H1 (cell line): Measurements from ENCODE around the gene DBNDD1. TPM values are rescaled to one million over a fixed set of nuclear protein-coding genes. Genes with fewer than 3 reads are reported as not detected.

Experiments
- CTCF ChIA-PET: fragments of 300-600 bp; sonication (Branson Sonifier 250); formaldehyde crosslinking; loops from one replicate; lab custom pipeline; 2021; ENCODE audit not compliant: partially characterized antibody; lab: Charles Lee
- POLR2A ChIA-PET: fragments of 300-600 bp; sonication (Branson Sonifier 250); formaldehyde crosslinking; loops from one replicate; lab custom pipeline; 2021; ENCODE audit warnings: inconsistent platforms; ENCODE audit not compliant: partially characterized antibody; lab: Charles Lee
- DNase-seq, 2 experiments: peaks; one replicate each; pipeline versions ENCODE4 v3.0.0 to v3.0.0-alpha.2; 2010 to 2022; ENCODE audit warnings: low spot score in 2 of 2, low read depth in 1 of 2, mixed read lengths in 1 of 2
- FAIRE-seq: peaks from 2 replicates; lab custom pipeline; 2011; peaks lifted over from hg19 to GRCh38; lab: Jason Lieb, UNC
- H2AFZ ChIP-seq: 2 replicates; pipeline ENCODE4 v1.8.1; 2012; ENCODE audit warnings: low read length, inconsistent platforms
- H2AK5ac ChIP-seq: 2 replicates; pipeline ENCODE4 v1.6.1; 2013; ENCODE audit warnings: low read depth, low read length
- H2BK120ac ChIP-seq: replicated peaks from 2 replicates; pipeline ENCODE3; 2013; ENCODE audit warnings: low read depth, low read length, inconsistent platforms
- H2BK12ac ChIP-seq: 2 replicates; pipeline ENCODE4 v1.6.1; 2013; ENCODE audit warnings: low read depth, low read length
- H2BK15ac ChIP-seq: 2 replicates; pipeline ENCODE4 v1.6.1; 2013; ENCODE audit warnings: low read length
- H2BK20ac ChIP-seq: 2 replicates; pipeline ENCODE4 v1.6.1; 2013; ENCODE audit warnings: low read length
- H2BK5ac ChIP-seq: 2 replicates; pipeline ENCODE4 v1.6.1; 2013; ENCODE audit warnings: low read depth, low read length
- H3K14ac ChIP-seq: 2 replicates; pipeline ENCODE4 v1.6.1; 2013; ENCODE audit warnings: inconsistent platforms; ENCODE audit not compliant: insufficient read length
- H3K18ac ChIP-seq: 2 replicates; pipeline ENCODE4 v1.6.1; 2013; ENCODE audit warnings: low read length; ENCODE audit errors: extremely low read depth
- H3K23ac ChIP-seq: 2 replicates; pipeline ENCODE4 v1.6.1; 2013; ENCODE audit warnings: inconsistent platforms; ENCODE audit not compliant: insufficient read length
- H3K23me2 ChIP-seq: 2 replicates; pipeline ENCODE4 v1.6.1; 2013; ENCODE audit warnings: low read depth, low read length
- H3K27ac ChIP-seq: 2 replicates; pipeline ENCODE4 v1.6.1; 2011; ENCODE audit warnings: low read depth, low read length, inconsistent platforms
- H3K27me3 ChIP-seq, 4 experiments: replicated peaks in 1 of 4; 1 replicate in 1 of 4; 2 replicates in 3 of 4; pipeline versions ENCODE4 v1.6.1 to v1.8.1; 2011 to 2013; ENCODE audit warnings: low read length in 3 of 4, mild to moderate bottlenecking in 3 of 4, inconsistent platforms in 2 of 4, mixed read lengths in 2 of 4, moderate library complexity in 1 of 4; ENCODE audit not compliant: control insufficient read depth in 3 of 4, insufficient read depth in 3 of 4; ENCODE audit errors: extremely low read depth in 1 of 4
- H3K36me3 ChIP-seq, 4 experiments: 2 replicates each; pipeline versions ENCODE4 v1.6.1 to v1.8.1; 2011 to 2013; ENCODE audit warnings: mild to moderate bottlenecking in 4 of 4, low read length in 3 of 4, moderate library complexity in 2 of 4, control low read depth in 1 of 4, inconsistent platforms in 1 of 4; ENCODE audit not compliant: insufficient read depth in 4 of 4, control insufficient read depth in 2 of 4
- H3K4ac ChIP-seq: replicated peaks from 2 replicates; pipeline ENCODE3; 2013; ENCODE audit warnings: low read length, low read depth, mixed read lengths, inconsistent platforms; ENCODE audit not compliant: insufficient read length
- H3K4me1 ChIP-seq, 4 experiments: replicated peaks in 1 of 4; 1 replicate in 1 of 4; 2 replicates in 3 of 4; pipeline versions ENCODE4 v1.6.1 to v1.8.1; 2011 to 2013; ENCODE audit warnings: low read length in 3 of 4, inconsistent platforms in 2 of 4, mixed read lengths in 1 of 4; ENCODE audit not compliant: insufficient read depth in 4 of 4, control insufficient read depth in 3 of 4
- H3K4me2 ChIP-seq, 2 experiments: 2 replicates each; pipeline versions ENCODE4 v1.6.1 to v1.8.1; 2011 to 2013; ENCODE audit warnings: low read depth in 2 of 2, low read length in 2 of 2, control low read depth in 1 of 2, inconsistent platforms in 1 of 2, mild to moderate bottlenecking in 1 of 2; ENCODE audit not compliant: insufficient read depth in 1 of 2
- H3K4me3 ChIP-seq, 4 experiments: fragments of 200-600, 300-600 bp in 1 of 4; sonication (generic), shearing (Covaris generic), sonication (Bioruptor Twin) in 1 of 4; 2 replicates each; pipeline versions ENCODE4 v1.5.1 to v1.8.1; 2011 to 2016; ENCODE audit warnings: low read length in 4 of 4, low read depth in 3 of 4, control low read depth in 2 of 4, inconsistent platforms in 2 of 4, mild to moderate bottlenecking in 2 of 4, mixed read lengths in 1 of 4, moderate library complexity in 1 of 4; ENCODE audit not compliant: insufficient read depth in 2 of 4; ENCODE audit errors: extremely low read depth in 1 of 4
- H3K56ac ChIP-seq: replicated peaks from 2 replicates; pipeline ENCODE3; 2013; ENCODE audit warnings: low read depth, mild to moderate bottlenecking, mixed read lengths, low read length, inconsistent platforms; ENCODE audit not compliant: insufficient read length
- H3K79me1 ChIP-seq: 2 replicates; pipeline ENCODE4 v1.6.1; 2013; ENCODE audit warnings: low read depth, low read length, control low read depth
- H3K79me2 ChIP-seq, 2 experiments: 2 replicates each; pipeline versions ENCODE4 v1.6.1 to v1.8.1; 2012 to 2013; ENCODE audit warnings: low read length in 2 of 2, mild to moderate bottlenecking in 2 of 2, inconsistent platforms in 1 of 2; ENCODE audit not compliant: insufficient read depth in 2 of 2, control insufficient read depth in 1 of 2
- H3K9ac ChIP-seq, 4 experiments: replicated peaks in 1 of 4; 1 replicate in 1 of 4; 2 replicates in 3 of 4; pipeline versions ENCODE4 v1.6.1 to v1.8.1; 2011 to 2013; ENCODE audit warnings: low read depth in 3 of 4, low read length in 3 of 4, control low read depth in 2 of 4, mild to moderate bottlenecking in 2 of 4, moderate library complexity in 2 of 4, inconsistent platforms in 1 of 4; ENCODE audit errors: extremely low read depth in 1 of 4
- H3K9me3 ChIP-seq, 2 experiments: 2 replicates each; pipeline versions ENCODE4 v1.6.1 to v1.8.1; 2012 to 2013; ENCODE audit warnings: mild to moderate bottlenecking in 2 of 2, moderate library complexity in 2 of 2, control low read depth in 1 of 2, inconsistent platforms in 1 of 2, low read depth in 1 of 2, low read length in 1 of 2, mixed read lengths in 1 of 2; ENCODE audit not compliant: insufficient read depth in 2 of 2
- H4K20me1 ChIP-seq, 2 experiments: replicated peaks in 1 of 2; 2 replicates each; pipeline versions ENCODE3 to v1.8.1; 2011 to 2013; ENCODE audit warnings: inconsistent platforms in 2 of 2, low read length in 2 of 2, mild to moderate bottlenecking in 1 of 2; ENCODE audit not compliant: insufficient read depth in 2 of 2, control insufficient read depth in 1 of 2
- H4K5ac ChIP-seq: 2 replicates; pipeline ENCODE4 v1.6.1; 2013; ENCODE audit warnings: low read length, low read depth, mixed read lengths, inconsistent platforms; ENCODE audit not compliant: insufficient read length
- H4K8ac ChIP-seq: 2 replicates; pipeline ENCODE4 v1.8.0; 2013; ENCODE audit warnings: mild to moderate bottlenecking, moderate library complexity, low read length, inconsistent platforms; ENCODE audit not compliant: insufficient read depth; ENCODE audit errors: extremely low read depth
- H4K91ac ChIP-seq: replicated peaks from 2 replicates; pipeline ENCODE3; 2013; ENCODE audit warnings: low read length, mixed read lengths, inconsistent platforms; ENCODE audit not compliant: insufficient read length
- BRCA1 ChIP-seq: IDR thresholded peaks from 2 replicates; pipeline ENCODE4 v1.6.1; 2012; ENCODE audit warnings: low read depth, low read length, improper control_type of control experiment
- CHD1 ChIP-seq: IDR thresholded peaks from 2 replicates; pipeline ENCODE4 v1.6.1; 2012; ENCODE audit warnings: low read depth, low read length, improper control_type of control experiment
- EP300 ChIP-seq, 2 experiments: IDR thresholded peaks; 1 replicate in 1 of 2; 2 replicates in 1 of 2; pipeline ENCODE4 v1.6.1; 2011 to 2012; ENCODE audit warnings: low read depth in 2 of 2, low read length in 2 of 2, mild to moderate bottlenecking in 2 of 2, borderline replicate concordance in 1 of 2, inconsistent platforms in 1 of 2, moderate library complexity in 1 of 2
- EZH2 ChIP-seq: fragments of 200-600 bp; sonication (generic); IDR thresholded peaks from 2 replicates; pipeline ENCODE4 v1.7.1; 2012; ENCODE audit warnings: low read depth, mild to moderate bottlenecking, moderate library complexity, low read length, inconsistent platforms; ENCODE audit not compliant: severe bottlenecking
- JUN ChIP-seq: IDR thresholded peaks from 2 replicates; pipeline ENCODE4 v1.6.1; 2011; ENCODE audit warnings: low read depth, mild to moderate bottlenecking, improper control_type of control experiment, low read length
- JUND ChIP-seq: IDR thresholded peaks from 2 replicates; pipeline ENCODE4 v1.6.1; 2011; ENCODE audit warnings: mild to moderate bottlenecking, improper control_type of control experiment, low read length
- NANOG ChIP-seq: IDR thresholded peaks from 2 replicates; pipeline ENCODE4 v1.6.1; 2011; ENCODE audit warnings: low read length, low read depth, mild to moderate bottlenecking, inconsistent platforms; ENCODE audit not compliant: insufficient read depth, poor library complexity, severe bottlenecking
- SAP30 ChIP-seq: fragments of 300-600 bp; sonication (generic); IDR thresholded peaks from 2 replicates; pipeline ENCODE4 v1.7.1; 2012; ENCODE audit warnings: low read length, moderate library complexity, mild to moderate bottlenecking, inconsistent platforms; ENCODE audit not compliant: insufficient read depth, insufficient replicate concordance
- TAF7 ChIP-seq: optimal IDR thresholded peaks from 2 replicates; pipeline ENCODE3; 2011; ENCODE audit warnings: low read depth, mild to moderate bottlenecking, inconsistent platforms, low read length, moderate library complexity, borderline replicate concordance
- TBP ChIP-seq: IDR thresholded peaks from 2 replicates; pipeline ENCODE4 v1.6.1; 2011; ENCODE audit warnings: low read depth, low read length, improper control_type of control experiment
- WGBS, 2 experiments: shearing (Covaris generic) in 1 of 2; methylation state at CpG; one replicate each; pipeline versions ENCODE4 v1.1.6 to v1.1.7; 2013 to 2015; ENCODE audit warnings: low lambda C conversion rate in 2 of 2, mixed read lengths in 2 of 2, inconsistent platforms in 1 of 2, low coverage in 1 of 2, missing lambda C conversion rate in 1 of 2; ENCODE audit not compliant: insufficient replicate concordance in 2 of 2, insufficient coverage in 1 of 2, insufficient read length in 1 of 2; ENCODE audit errors: extremely low coverage in 1 of 2, missing lambda C conversion rate in 1 of 2; 5-methylcytosine and 5-hydroxymethylcytosine counted together
- polyA plus RNA-seq, 7 experiments: library from polyadenylated mRNA; depleted of rRNA in 3 of 7; stranded (reverse) in 5 of 7; unstranded in 2 of 7; fragments of >200 nt in 5 of 7; fragments of 200-250 nt in 2 of 7; gene quantifications; 1 replicate in 5 of 7; 2 replicates in 1 of 7; 4 replicates in 1 of 7; pipeline versions ENCODE4 v1.2.1 to v1.2.3, GENCODE V29; 2011 to 2013; ENCODE audit warnings: missing spikeins in 2 of 7, mixed read lengths in 2 of 7
- total RNA-seq: library from RNA; stranded (reverse); fragmentation: NEBNext Ultra II Directional; extraction: Animal tissue kit (Norgen Biotek cat#: 25700); gene quantifications from 2 replicates; pipeline ENCODE4 v1.2.1, GENCODE V29; 2021

DBNDD1 gene
- total and polyA plus RNA-seq, 2 of the 8 experiments (the other 6 are each of a cell fraction or from before 2014, with no cell fraction given) = 69.9 to 92.6 TPM

GRCh38 chr16:90050969-90051368, 31.7 kb upstream of the DBNDD1 start:
- WGBS, 2 experiments = 89% methylated on average over 10 of the region's 10 CpGs; no CpG with 5 or more reads in 1 of the 2 experiments
- Histone ChIP-seq H4K5ac (no peak overlapping the region), H4K8ac (no peak overlapping the region), H2BK20ac (no peak overlapping the region), H2AK5ac (no peak overlapping the region), H2AFZ (no peak overlapping the region), H3K4me3 (no peak overlapping the region), H2BK120ac (no peak overlapping the region), H2BK5ac (no peak overlapping the region), H3K4me1 (peaks cover 0 to 11% (median 8%) of the 10 kb centered on the region in 4 experiments; a peak in 6 of 7 replicates), H3K9me3 (peaks cover 25 to 33% of the 10 kb centered on the region in 2 experiments), H4K91ac (no peak overlapping the region), H3K4ac (no peak overlapping the region), H3K4me2 (no peak overlapping the region), H3K36me3 (no peaks in the 10 kb centered on the region), H3K14ac (no peak overlapping the region), H2BK12ac (no peak overlapping the region), H3K9ac (no peak overlapping the region), H3K79me1 (0 out of 2 replicates have a peak, but pooled peaks cover 2% of the 10 kb centered on the region), H3K23ac (no peak overlapping the region), H2BK15ac (no peak overlapping the region), H3K79me2 (no peaks in the 10 kb centered on the region), H3K27me3 (no peaks in the 10 kb centered on the region), H3K23me2 (no peaks in the 10 kb centered on the region), H4K20me1 (no peaks in the 10 kb centered on the region), H3K56ac (no peak overlapping the region), H3K27ac (no peak overlapping the region), H3K18ac (no peak overlapping the region)
- ChIA-PET POLR2A (interaction anchor here (0.8 kb wide), 1 partner anchor 15 kb away, joined by 3 read pairs; no protein-coding TSS in a partner anchor), CTCF (interaction anchor here (1.4 kb wide), 1 partner anchor 31 kb away, joined by 5 read pairs; no protein-coding TSS in a partner anchor)
- FAIRE-seq = no peak
- no peak for DNase-seq
- no peak for TF ChIP-seq TBP
- TF ChIP-seq EZH2 = no peak
- no peak for TF ChIP-seq JUND
- no peak for TF ChIP-seq BRCA1
- TF ChIP-seq CHD1 = no peak
- TF ChIP-seq JUN = no peak
- TF ChIP-seq EP300 (IDR thresholded peaks at IDR 0.05; ENCODE audit: borderline replicate concordance in 1 of 2, low read depth in 2 of 2, low read length in 2 of 2) = no peak
- no peak for TF ChIP-seq TAF7
- no peak for TF ChIP-seq NANOG
- TF ChIP-seq SAP30 = no peak
